K562 (cell line): ENCODE measurements around the gene ADCY9.

ENCODE experiments used
- CTCF ChIP-seq, 3 experiments: IDR thresholded peaks in 2 of 3; conservative IDR thresholded peaks in 1 of 3; 2 replicates each; pipeline ENCODE4 v1.5.1; 2011 to 2012; ENCODE audit warnings: low read length in 3 of 3, mild to moderate bottlenecking in 3 of 3, control low read depth in 2 of 3, improper control_type of control experiment in 1 of 3, inconsistent platforms in 1 of 3, low read depth in 1 of 3, mixed read lengths in 1 of 3, moderate library complexity in 1 of 3; ENCODE audit not compliant: insufficient read depth in 2 of 3
- HDAC6 ChIP-seq: IDR thresholded peaks from 2 replicates; pipeline ENCODE4 v1.6.1; 2012; ENCODE audit warnings: low read depth, mild to moderate bottlenecking, control low read depth, inconsistent platforms, low read length, moderate library complexity
- MAX ChIP-seq: sonication (generic); formaldehyde crosslinking; IDR thresholded peaks from 2 replicates; pipeline ENCODE4 v1.9.0; 2022; ENCODE audit warnings: mild to moderate bottlenecking, missing genetic modification reagents
- MYC ChIP-seq, 2 experiments: fragments of 250-450 bp in 1 of 2; sonication (Bioruptor Pico) in 1 of 2; IDR thresholded peaks; 2 replicates each; pipeline versions ENCODE4 v1.5.1 to v1.6.1; 2012 to 2021; ENCODE audit warnings: low read depth in 2 of 2, borderline replicate concordance in 1 of 2, improper control_type of control experiment in 1 of 2, low read length in 1 of 2, mild to moderate bottlenecking in 1 of 2, moderate library complexity in 1 of 2
- SRSF9 ChIP-seq: fragments of 200-400 bp; formaldehyde crosslinking; IDR thresholded peaks from 2 replicates; pipeline ENCODE4 v1.6.1; 2017; ENCODE audit warnings: low read depth, low read length, borderline replicate concordance
- ZNF740 ChIP-seq, 3 experiments: fragments of 200-800 bp in 1 of 3; sonication (Bioruptor generic) in 1 of 3; sonication (generic) in 1 of 3; formaldehyde crosslinking in 1 of 3; IDR thresholded peaks; 2 replicates each; pipeline versions ENCODE4 v1.6.1 to v1.8.0; 2016 to 2022; ENCODE audit warnings: mild to moderate bottlenecking in 2 of 3, missing compliant biosample characterization in 2 of 3, missing genetic modification characterization in 2 of 3, missing genetic modification reagents in 1 of 3

- TF ChIP-seq MAX (CRISPR knock-in tag) (no peak), MYC (IDR thresholded peaks at IDR 0.05; ENCODE audit: low read depth, low read length) (no peak), MYC (CRISPR knock-in tag; IDR thresholded peaks at IDR 0.05; ENCODE audit: borderline replicate concordance, low read depth) (no peak), CTCF (IDR thresholded peaks at IDR 0.05 in 2 of 3, conservative IDR thresholded peaks at IDR 0.05 in 1 of 3; ENCODE audit: insufficient read depth in 2 of 3, low read depth in 1 of 3, low read length in 3 of 3) (no peak), SRSF9 (no peak), HDAC6 (no peak), ZNF740 (CRISPR knock-in tag; IDR thresholded peaks at IDR 0.05) (no peak), ZNF740 (tag; IDR thresholded peaks at IDR 0.05) (no peak)
Measured at GRCh38 chr16:4091240-4092012, 24.8 kb downstream of the ADCY9 start.
